Thyroid gland (tissue), 4 donors: ENCODE data around the gene LTC4S. TPM values are rescaled to one million over a fixed set of nuclear protein-coding genes. Genes with fewer than 3 reads are reported as not detected.

Experiments
- DNase-seq, 2 donors: peaks; one replicate each; pipeline ENCODE4 v3.0.0-alpha.2; 2019
- H3K27ac ChIP-seq, 3 donors: fragments of 200-600 bp; sonication (generic); 1 replicate in 2 of 3; 2 replicates in 1 of 3; pipeline ENCODE4 v1.5.1; 2016 to 2019; ENCODE audit warnings: mild to moderate bottlenecking in 1 of 3, moderate library complexity in 1 of 3
- H3K27me3 ChIP-seq: fragments of 200-600 bp; sonication (generic); one replicate; pipeline ENCODE4 v1.5.1; 2019
- H3K36me3 ChIP-seq, 2 donors: fragments of 200-600 bp; sonication (generic); one replicate each; pipeline ENCODE4 v1.5.1; 2016 to 2019
- H3K4me1 ChIP-seq, 2 donors: fragments of 200-600 bp; sonication (generic); one replicate each; pipeline ENCODE4 v1.5.1; 2017 to 2019
- H3K4me3 ChIP-seq, 3 donors: fragments of 200-600 bp; sonication (generic); replicated peaks in 1 of 3; 1 replicate in 2 of 3; 2 replicates in 1 of 3; pipeline ENCODE4 v1.5.1; 2016; ENCODE audit warnings: mild to moderate bottlenecking in 1 of 3
- H3K9me3 ChIP-seq: fragments of 200-600 bp; sonication (generic); one replicate; pipeline ENCODE4 v1.5.1; 2017
- POLR2A ChIP-seq, 2 donors: fragments of 450-650 bp; IDR thresholded peaks; one replicate each; pipeline ENCODE4 v1.6.1; 2017; ENCODE audit warnings: antibody characterized with exemption in 2 of 2, mild to moderate bottlenecking in 2 of 2, moderate library complexity in 1 of 2
- WGBS, 2 donors: methylation state at CpG; one replicate each; pipeline ENCODE4 v1.1.5; 2017; 5-methylcytosine and 5-hydroxymethylcytosine counted together
- intact Hi-C: fragments of 100-400 bp; cut with DNase I; formaldehyde crosslinking; loops from one replicate; pipeline ENCODE4 v1.15.1; 2023
- microRNA counts, 2 donors: library from miRNA; unstranded; fragments of <30 nt; microRNA quantifications; one replicate each; lab custom pipeline; 2016 to 2017
- microRNA-seq: library from miRNA; unstranded; fragments of <30 nt; microRNA quantifications from one replicate; pipeline ENCODE4, GENCODE V29; 2016
- small RNA-seq: library from RNA; depleted of rRNA; stranded (forward); fragments of <200 nt; gene quantifications from one replicate; pipeline ENCODE3, GENCODE V24; 2016
- total RNA-seq, 4 donors: library from RNA; depleted of rRNA; stranded (reverse); fragments of >200 nt; gene quantifications; one replicate each; pipeline ENCODE4 v1.2.3, GENCODE V29; 2016
- TF ChIP-seq, protein P1 (sequence below), 6 experiments: fragments of 200-600 bp in 3 of 6; fragments of 450-650 bp in 3 of 6; sonication (generic) in 3 of 6; IDR thresholded peaks; one replicate each; pipeline ENCODE4 v1.5.1; 2016 to 2019; ENCODE audit warnings: antibody characterized with exemption in 6 of 6, mild to moderate bottlenecking in 2 of 6, inconsistent platforms in 1 of 6, moderate library complexity in 1 of 6

The LTC4S gene
- total RNA-seq, 4 donors from 2014 or later: 6.4 to 28.2 (median 15.9) TPM

DNA sequence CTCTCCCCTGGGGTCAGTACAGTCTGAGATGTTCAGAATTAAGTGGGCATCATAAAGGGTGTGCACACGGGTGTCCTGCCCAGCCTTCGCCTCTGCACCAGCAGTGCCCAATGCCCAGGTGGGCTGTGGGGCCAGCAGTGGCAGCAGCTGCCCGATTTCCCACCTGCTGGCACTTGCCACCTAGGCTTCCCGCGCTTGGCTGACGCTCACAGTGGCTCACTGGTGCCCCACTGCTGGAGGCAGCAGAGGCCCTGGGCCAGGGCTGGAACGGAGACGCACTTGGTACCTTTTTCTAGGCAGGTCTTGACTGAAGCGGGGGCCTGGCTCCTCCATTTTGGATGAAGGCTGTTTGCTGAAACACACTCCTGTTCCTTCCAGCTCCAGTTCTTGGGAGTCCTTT is 47.8 kb downstream of the LTC4S start:
- Histone ChIP-seq H3K27me3 (no peaks in the 10 kb centered on the region), H3K36me3 (peaks cover 20 to 23% of the 10 kb centered on the region in 2 donors), H3K4me3 (no peak overlapping the region), H3K4me1 (peaks cover 0 to 4% of the 10 kb centered on the region in 2 donors), H3K9me3 (no peaks in the 10 kb centered on the region), H3K27ac (no peak overlapping the region)
- TF ChIP-seq POLR2A (IDR thresholded peaks at IDR 0.05): no peak
- TF ChIP-seq, protein P1, sequence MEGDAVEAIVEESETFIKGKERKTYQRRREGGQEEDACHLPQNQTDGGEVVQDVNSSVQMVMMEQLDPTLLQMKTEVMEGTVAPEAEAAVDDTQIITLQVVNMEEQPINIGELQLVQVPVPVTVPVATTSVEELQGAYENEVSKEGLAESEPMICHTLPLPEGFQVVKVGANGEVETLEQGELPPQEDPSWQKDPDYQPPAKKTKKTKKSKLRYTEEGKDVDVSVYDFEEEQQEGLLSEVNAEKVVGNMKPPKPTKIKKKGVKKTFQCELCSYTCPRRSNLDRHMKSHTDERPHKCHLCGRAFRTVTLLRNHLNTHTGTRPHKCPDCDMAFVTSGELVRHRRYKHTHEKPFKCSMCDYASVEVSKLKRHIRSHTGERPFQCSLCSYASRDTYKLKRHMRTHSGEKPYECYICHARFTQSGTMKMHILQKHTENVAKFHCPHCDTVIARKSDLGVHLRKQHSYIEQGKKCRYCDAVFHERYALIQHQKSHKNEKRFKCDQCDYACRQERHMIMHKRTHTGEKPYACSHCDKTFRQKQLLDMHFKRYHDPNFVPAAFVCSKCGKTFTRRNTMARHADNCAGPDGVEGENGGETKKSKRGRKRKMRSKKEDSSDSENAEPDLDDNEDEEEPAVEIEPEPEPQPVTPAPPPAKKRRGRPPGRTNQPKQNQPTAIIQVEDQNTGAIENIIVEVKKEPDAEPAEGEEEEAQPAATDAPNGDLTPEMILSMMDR (IDR thresholded peaks at IDR 0.05): no peak
- no peak for DNase-seq
- intact Hi-C loops: no loop called here
- 93 to 99% methylated on average over 3 to 8 of the region's 9 CpGs for WGBS, 2 donors

MicroRNAs encoded within 50 kb of the gene (microRNA counts, 767-probe panel; counts per million panel counts)
- 0 counts per million in 2 donors for microRNA hsa-miR-1229 (lab: Ali Mortazavi, UCI)

Small RNAs within 50 kb of the gene (microRNA-seq; reads per million reads assigned to microRNA genes)
- gene MIR1229: 3.3 reads per million

Small RNAs within 50 kb of the gene (small RNA-seq; reads per million reads assigned to genes)
- not detected for gene MIR1229

Other genes starting within 250 kb of the LTC4S start
- gene RUFY1, start 243.4 kb upstream of the LTC4S start, total RNA-seq: 10 to 100 TPM; 49.8 to 75.0 (median 63.0) TPM
- gene HNRNPH1, start 170.3 kb upstream of the LTC4S start, total RNA-seq: 100 to 1,000 TPM; 459 to 991 (median 620) TPM
- gene CBY3, start 113.0 kb upstream of the LTC4S start, total RNA-seq: under 1 TPM in 1 of 4 donors, not detected in 3; 0.67 TPM
- 100 to 1,000 TPM; 561 to 949 (median 856) TPM for gene CANX, start 95.0 kb upstream of the LTC4S start, total RNA-seq
- gene MAML1, start 61.2 kb upstream of the LTC4S start, total RNA-seq: 10 to 100 TPM; 27.3 to 46.7 (median 28.0) TPM
- 100 to 1,000 TPM in 2 of 4 donors, 10 to 100 TPM in 2; 83.6 to 108 (median 102) TPM for gene MGAT4B, start 12.9 kb downstream of the LTC4S start, total RNA-seq
- gene SQSTM1, start 26.9 kb downstream of the LTC4S start, total RNA-seq: 1,000 to 10,000 TPM in 1 of 4 donors, 100 to 1,000 TPM in 3; 649 to 1,146 (median 971) TPM
- gene MRNIP, start 64.8 kb downstream of the LTC4S start, total RNA-seq: 10 to 100 TPM; 37.1 to 68.2 (median 52.1) TPM
- gene TBC1D9B, start 113.9 kb downstream of the LTC4S start, total RNA-seq: 100 to 1,000 TPM in 1 of 4 donors, 10 to 100 TPM in 3; 75.5 to 115 (median 94.3) TPM